Activated CD8-positive, alpha-beta T cell treated with anti-CD3 and anti-CD28 coated beads for 36 hours (primary cell): ENCODE data around the gene SLC30A2. TPM values are rescaled to one million over a fixed set of nuclear protein-coding genes. Genes with fewer than 3 reads are reported as not detected.
"Not testable (repeated sequence)": the region's sequence is repeated elsewhere in the genome, so short reads cannot be mapped to it uniquely, and the experiment has no call there.

Experiments used
- ATAC-seq: fragments of 200-7000 bp; cut with Tn5 transposase; one replicate; pipeline ENCODE4 v1.10.0; 2021; ENCODE audit warnings: mild to moderate bottlenecking, moderate library complexity
- CTCF ChIA-PET: fragments of 350-600 bp; sonication (Branson Sonifier 250); formaldehyde crosslinking; loops from one replicate; lab custom pipeline; 2021; ENCODE audit warnings: antibody characterized with exemption; lab: Charles Lee
- POLR2A ChIA-PET: fragments of 350-600 bp; sonication (Branson Sonifier 250); formaldehyde crosslinking; loops from one replicate; lab custom pipeline; 2021; ENCODE audit warnings: antibody characterized with exemption; lab: Charles Lee
- DNase-seq: peaks from one replicate; pipeline ENCODE4 v3.0.0-alpha.2; 2020
- H3K27ac Mint-ChIP-seq: one replicate; pipeline ENCODE4 v1.8.0; 2021; ENCODE audit warnings: mild to moderate bottlenecking, mixed read lengths
- H3K27me3 Mint-ChIP-seq: one replicate; pipeline ENCODE4 v1.8.0; 2021; ENCODE audit warnings: mixed read lengths
- H3K36me3 Mint-ChIP-seq: one replicate; pipeline ENCODE4 v1.8.0; 2021; ENCODE audit warnings: low read depth, mixed read lengths
- H3K4me1 Mint-ChIP-seq: one replicate; pipeline ENCODE4 v1.8.0; 2021; ENCODE audit warnings: low read depth, mixed read lengths
- H3K4me3 Mint-ChIP-seq: one replicate; pipeline ENCODE4 v1.8.0; 2021; ENCODE audit warnings: mild to moderate bottlenecking, moderate library complexity, mixed read lengths
- H3K9me3 Mint-ChIP-seq: one replicate; pipeline ENCODE4 v1.8.0; 2021; ENCODE audit warnings: mixed read lengths
- intact Hi-C: fragments of 100-400 bp; cut with micrococcal nuclease; formaldehyde crosslinking; loops from one replicate; pipeline ENCODE4 v1.10.0; 2022
- total RNA-seq, 2 experiments: library from RNA; stranded (reverse); gene quantifications; one replicate each; pipeline ENCODE4 v1.2.3, GENCODE V29; 2021
- TF ChIP-seq, protein P1 (sequence below): fragments of 200-600 bp; IDR thresholded peaks from one replicate; pipeline ENCODE4 v1.8.0; 2022; ENCODE audit warnings: antibody characterized with exemption, mild to moderate bottlenecking

Gene SLC30A2, protein sequence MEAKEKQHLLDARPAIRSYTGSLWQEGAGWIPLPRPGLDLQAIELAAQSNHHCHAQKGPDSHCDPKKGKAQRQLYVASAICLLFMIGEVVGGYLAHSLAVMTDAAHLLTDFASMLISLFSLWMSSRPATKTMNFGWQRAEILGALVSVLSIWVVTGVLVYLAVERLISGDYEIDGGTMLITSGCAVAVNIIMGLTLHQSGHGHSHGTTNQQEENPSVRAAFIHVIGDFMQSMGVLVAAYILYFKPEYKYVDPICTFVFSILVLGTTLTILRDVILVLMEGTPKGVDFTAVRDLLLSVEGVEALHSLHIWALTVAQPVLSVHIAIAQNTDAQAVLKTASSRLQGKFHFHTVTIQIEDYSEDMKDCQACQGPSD
- total RNA-seq = not detected

DNA sequence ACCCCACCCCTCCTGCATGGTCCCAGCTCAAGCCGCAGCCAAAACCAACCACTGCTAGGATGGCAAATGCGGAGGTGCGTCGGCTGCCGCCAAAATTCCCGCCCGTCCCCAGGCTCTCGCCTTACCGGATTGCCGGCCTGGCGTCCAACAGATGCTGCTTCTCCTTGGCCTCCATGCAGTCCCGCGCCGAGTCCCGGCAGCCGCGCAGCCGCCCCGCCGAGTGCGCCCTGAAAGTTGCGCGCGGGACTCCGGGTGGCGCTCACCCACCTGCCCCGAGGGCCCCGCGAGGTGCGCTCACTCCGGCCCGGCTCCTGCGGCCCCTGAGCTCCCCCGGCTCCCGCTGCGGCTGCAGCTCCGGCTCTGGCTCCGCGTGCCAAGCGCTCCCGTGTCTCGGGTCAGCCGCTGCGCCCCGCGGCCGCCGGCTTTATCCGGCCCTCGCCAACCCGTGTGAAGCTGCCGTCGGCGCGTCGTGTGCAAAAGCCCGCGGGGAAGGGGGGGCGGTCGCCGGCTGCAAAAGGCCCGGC lies at the start of gene SLC30A2:
TSS of gene SLC30A2 (minus strand) at position 397 of the 524 bp plus-strand sequence. CDS start at position 175, 222 bp downstream.
- CTCF ChIA-PET = interaction anchor here (1.6 to 5.0 kb wide), 2 partner anchors 9 to 11 kb away, joined by 4 to 31 read pairs; no protein-coding TSS in a partner anchor
- H3K9me3 Mint-ChIP-seq = no peaks in the 10 kb centered on the region
- H3K27me3 Mint-ChIP-seq = peaks cover 54% of the 10 kb centered on the region
- POLR2A ChIA-PET = no interaction called here
- DNase-seq (no peak), ATAC-seq (peak; percentile 42)
- H3K27ac Mint-ChIP-seq = no peak within 1 kb of the TSS
- peaks cover 2% of the 10 kb centered on the region for H3K4me1 Mint-ChIP-seq
- TF ChIP-seq, protein P1, sequence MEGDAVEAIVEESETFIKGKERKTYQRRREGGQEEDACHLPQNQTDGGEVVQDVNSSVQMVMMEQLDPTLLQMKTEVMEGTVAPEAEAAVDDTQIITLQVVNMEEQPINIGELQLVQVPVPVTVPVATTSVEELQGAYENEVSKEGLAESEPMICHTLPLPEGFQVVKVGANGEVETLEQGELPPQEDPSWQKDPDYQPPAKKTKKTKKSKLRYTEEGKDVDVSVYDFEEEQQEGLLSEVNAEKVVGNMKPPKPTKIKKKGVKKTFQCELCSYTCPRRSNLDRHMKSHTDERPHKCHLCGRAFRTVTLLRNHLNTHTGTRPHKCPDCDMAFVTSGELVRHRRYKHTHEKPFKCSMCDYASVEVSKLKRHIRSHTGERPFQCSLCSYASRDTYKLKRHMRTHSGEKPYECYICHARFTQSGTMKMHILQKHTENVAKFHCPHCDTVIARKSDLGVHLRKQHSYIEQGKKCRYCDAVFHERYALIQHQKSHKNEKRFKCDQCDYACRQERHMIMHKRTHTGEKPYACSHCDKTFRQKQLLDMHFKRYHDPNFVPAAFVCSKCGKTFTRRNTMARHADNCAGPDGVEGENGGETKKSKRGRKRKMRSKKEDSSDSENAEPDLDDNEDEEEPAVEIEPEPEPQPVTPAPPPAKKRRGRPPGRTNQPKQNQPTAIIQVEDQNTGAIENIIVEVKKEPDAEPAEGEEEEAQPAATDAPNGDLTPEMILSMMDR = no peak
- no peaks in the 10 kb centered on the region for H3K36me3 Mint-ChIP-seq
- intact Hi-C loops = no loop called here
- H3K4me3 Mint-ChIP-seq = no peak within 1 kb of the TSS

DNA sequence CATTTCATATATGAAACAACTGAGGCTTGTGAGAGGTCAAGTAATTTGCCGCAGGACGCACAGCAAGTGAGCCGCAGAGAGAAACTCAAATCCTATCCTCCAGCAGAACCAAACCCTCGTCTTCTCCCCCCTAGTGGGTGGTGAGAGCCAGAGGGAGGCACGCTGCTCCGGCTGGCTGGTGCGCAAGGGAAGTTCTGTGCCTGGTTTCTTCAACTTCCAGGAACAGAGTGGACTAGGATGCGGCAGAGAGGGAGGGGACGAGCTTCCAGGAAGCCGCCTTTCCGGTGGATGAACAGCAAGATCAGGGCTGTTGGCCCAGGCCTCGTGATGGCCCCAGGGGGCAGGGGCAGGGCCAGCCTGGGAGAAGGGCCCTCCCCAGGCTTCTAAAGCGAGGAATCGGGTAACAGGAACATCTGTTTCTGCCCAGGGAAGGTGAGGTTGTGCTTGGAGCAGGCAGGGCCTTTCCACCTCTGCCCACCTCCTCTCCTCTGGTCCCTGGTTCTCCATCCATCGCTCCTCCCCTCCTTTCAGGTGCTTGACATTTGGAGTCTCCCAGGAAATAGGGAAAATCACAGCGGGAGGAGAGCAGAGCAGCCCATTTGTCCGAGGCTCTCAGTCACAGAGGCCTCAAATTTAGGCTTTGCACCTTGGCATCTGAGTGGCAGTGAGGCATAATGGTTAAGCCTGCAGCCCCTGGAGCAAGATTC lies 48.9 kb upstream of the SLC30A2 start:
- Mint-ChIP-seq H3K9me3 (no peaks in the 10 kb centered on the region), H3K4me3 (no peak overlapping the region), H3K27ac (no peak overlapping the region), H3K4me1 (no peaks in the 10 kb centered on the region), H3K36me3 (no peaks in the 10 kb centered on the region), H3K27me3 (peaks cover 21% of the 10 kb centered on the region)
- ChIA-PET CTCF (no interaction called here), POLR2A (no interaction called here)
- intact Hi-C loops = no loop called here
- TF ChIP-seq, protein P1 = no peak
- DNase-seq = no peak
- ATAC-seq = no peak

DNA sequence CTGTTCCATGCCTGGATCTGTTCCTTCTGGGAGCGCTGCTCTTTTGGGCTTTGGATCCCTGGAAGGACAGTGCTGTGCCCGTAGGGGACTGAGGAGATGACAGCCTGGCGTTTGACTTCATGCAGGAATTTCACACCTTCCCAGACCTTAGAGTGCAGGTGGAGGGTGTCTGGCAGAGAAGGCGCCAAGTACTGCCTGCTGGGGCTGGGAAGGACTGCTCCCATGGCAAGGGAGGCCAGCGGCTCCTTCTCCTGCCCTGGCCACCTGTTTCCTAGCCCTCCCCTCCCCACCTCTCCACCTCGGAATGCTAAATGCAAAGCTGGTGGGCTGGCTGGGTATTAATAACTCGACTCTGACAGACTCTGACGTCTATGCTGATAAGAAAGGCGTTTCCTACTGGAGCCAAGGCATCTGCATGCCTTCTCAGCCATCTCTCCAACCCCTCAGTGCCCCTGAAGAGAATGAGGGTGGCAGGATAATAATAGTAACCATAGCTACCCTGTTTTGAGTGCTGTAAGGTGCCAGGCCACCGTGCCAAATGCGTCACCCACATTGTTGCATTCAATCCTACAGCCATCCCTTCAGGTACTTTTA lies 48.3 kb upstream of the SLC30A2 start:
- Mint-ChIP-seq H3K27ac (no peak overlapping the region), H3K36me3 (no peaks in the 10 kb centered on the region), H3K4me3 (no peak overlapping the region), H3K9me3 (no peaks in the 10 kb centered on the region), H3K4me1 (no peaks in the 10 kb centered on the region), H3K27me3 (peaks cover 21% of the 10 kb centered on the region)
- intact Hi-C loops = no loop called here
- POLR2A ChIA-PET = no interaction called here
- TF ChIP-seq, protein P1 = no peak
- DNase-seq (no peak), ATAC-seq (no peak)
- CTCF ChIA-PET = no interaction called here

DNA sequence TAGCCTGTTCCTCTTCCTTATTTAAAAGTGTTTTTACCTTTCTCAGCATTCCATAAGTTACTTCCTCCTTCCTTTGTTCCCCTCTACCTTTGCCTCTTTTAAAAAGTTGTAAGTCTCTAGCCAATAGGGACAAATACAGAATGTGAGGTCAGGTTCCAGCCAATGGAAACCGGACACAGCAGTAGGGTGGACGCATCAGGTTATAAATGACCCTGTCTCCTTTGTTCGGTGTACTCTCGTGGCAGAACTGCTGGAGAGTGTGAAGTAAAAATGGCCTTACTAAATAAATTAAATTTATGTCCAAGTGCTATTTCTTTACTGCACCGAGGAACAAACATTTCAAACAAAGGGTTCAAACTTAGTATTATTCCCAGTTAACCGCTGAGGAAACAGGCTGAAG lies 47.7 kb upstream of the SLC30A2 start:
- peaks cover 21% of the 10 kb centered on the region for H3K27me3 Mint-ChIP-seq

DNA sequence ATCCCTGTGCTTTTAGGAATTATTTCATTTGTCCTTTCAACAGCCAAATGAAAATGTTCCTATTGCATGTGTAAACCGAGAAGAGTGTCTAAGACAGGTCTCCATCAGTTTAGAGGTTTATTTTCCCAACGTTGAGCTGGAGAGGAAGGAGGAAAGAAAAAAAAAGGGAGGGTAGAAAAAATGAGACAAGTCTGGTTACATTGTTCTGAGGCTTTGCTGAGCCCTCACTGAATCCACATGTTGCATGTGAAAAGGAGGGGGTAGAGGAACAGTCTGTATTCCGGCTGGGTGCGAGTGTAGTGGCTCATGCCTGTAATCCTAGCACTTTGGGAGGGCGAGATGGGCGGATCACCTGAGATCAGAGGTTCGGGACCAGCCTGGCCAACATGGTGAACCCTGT lies 46.5 kb upstream of the SLC30A2 start:
- ChIA-PET CTCF (interaction anchor here (0.9 kb wide), 1 partner anchor 33 kb away, joined by 3 read pairs; no protein-coding TSS in a partner anchor), POLR2A (interaction anchor here (0.6 kb wide), 1 partner anchor 194 kb away, joined by 3 read pairs; no protein-coding TSS in a partner anchor)
- DNase-seq (no peak), ATAC-seq (no peak)
- H3K27me3 Mint-ChIP-seq = peaks cover 22% of the 10 kb centered on the region
- H3K9me3 Mint-ChIP-seq = no peaks in the 10 kb centered on the region
- no peaks in the 10 kb centered on the region for H3K36me3 Mint-ChIP-seq
- H3K4me3 Mint-ChIP-seq = no peak overlapping the region
- intact Hi-C loops = no loop called here
- H3K4me1 Mint-ChIP-seq = no peaks in the 10 kb centered on the region
- no peak overlapping the region for H3K27ac Mint-ChIP-seq
- TF ChIP-seq, protein P1 = no peak

More for the DNA sequence above, 47.7 kb upstream of the SLC30A2 start:
- DNase-seq, H3K9me3 Mint-ChIP-seq, CTCF ChIA-PET, H3K36me3 Mint-ChIP-seq, POLR2A ChIA-PET, H3K4me3 Mint-ChIP-seq, ATAC-seq, H3K4me1 Mint-ChIP-seq, H3K27ac Mint-ChIP-seq, intact Hi-C loops: not testable (repeated sequence)
